ENCODE data around the gene CMTM8. TPM values are rescaled to one million over a fixed set of nuclear protein-coding genes. Genes with fewer than 3 reads are reported as not detected.

The CMTM8 gene
- total and polyA plus RNA-seq, 7 experiments from 2014 or later, result 7.4 to 13.6 (median 8.6) TPM

- Histone ChIP-seq H3K4me3 (ENCODE audit: low read length) (no peak overlapping the region), H3K27ac (ENCODE audit: low read depth, low read length) (no peak overlapping the region), H3K36me3 (ENCODE audit: control insufficient read depth in 2 of 3, insufficient read depth in 3 of 3, low read length in 3 of 3) (no peaks in the 10 kb centered on the region), H3K9me3 (ENCODE audit: control insufficient read depth in 2 of 3, low read length in 3 of 3) (no peaks in the 10 kb centered on the region), H3K4me1 (ENCODE audit: control insufficient read depth in 2 of 2, insufficient read depth in 2 of 2, low read length in 2 of 2) (no peaks in the 10 kb centered on the region), H3K27me3 (ENCODE audit: control insufficient read depth in 2 of 2, insufficient read depth in 2 of 2, low read length in 2 of 2) (no peaks in the 10 kb centered on the region)
- ChIA-PET CTCF (interaction anchor here (0.9 to 1.2 kb wide), 3 partner anchors 24 to 240 kb away, joined by 3 read pairs; no protein-coding TSS in a partner anchor), POLR2A (interaction anchor here (0.7 to 1.2 kb wide), 2 partner anchors 18 to 19 kb away, joined by 4 read pairs; partner anchors contain the start of gene CMTM8)
- intact Hi-C loops (cut with micrococcal nuclease), result no loop called here
- Mint-ChIP-seq H3K4me1 (peaks cover 11 to 30% (median 26%) of the 10 kb centered on the region in 7 donors), H3K36me3 (peaks cover 4 to 34% (median 27%) of the 10 kb centered on the region in 5 donors), H3K9me3 (peaks cover 0 to 10% (median 5%) of the 10 kb centered on the region in 11 donors), H3K27ac (peak overlapping the region in 3 of 9 donors; percentile 17 to 29 (median 21)), H3K27me3 (no peaks in the 10 kb centered on the region), H3K4me3 (peak overlapping the region; percentile 1 to 48 (median 27))
- no peak for DNase-seq
- peak; percentile 75 for ATAC-seq
Observed at GRCh38 chr3:32257641-32258438, 19.4 kb downstream of the CMTM8 start.

- CTCF ChIA-PET, result no interaction called here
- peaks cover 4 to 40% (median 24%) of the 10 kb centered on the region in 5 donors for H3K36me3 Mint-ChIP-seq
- no peaks in the 10 kb centered on the region for H3K27me3 ChIP-seq (ENCODE audit: control insufficient read depth in 2 of 2, insufficient read depth in 2 of 2, low read length in 2 of 2)
- POLR2A ChIA-PET, result interaction anchor here (1.2 kb wide), 1 partner anchor 20 kb away, joined by 4 read pairs; the partner anchor contains the start of gene CMTM8
- no peak overlapping the region for H3K27ac Mint-ChIP-seq
- H3K27me3 Mint-ChIP-seq, result no peaks in the 10 kb centered on the region
- no peak overlapping the region for H3K27ac ChIP-seq (ENCODE audit: low read depth, low read length)
- peaks cover 0 to 10% (median 6%) of the 10 kb centered on the region in 11 donors for H3K9me3 Mint-ChIP-seq
- H3K36me3 ChIP-seq (ENCODE audit: control insufficient read depth in 2 of 3, insufficient read depth in 3 of 3, low read length in 3 of 3), result no peaks in the 10 kb centered on the region
- peaks cover 11 to 29% (median 26%) of the 10 kb centered on the region in 7 donors for H3K4me1 Mint-ChIP-seq
- ATAC-seq, result no peak
- no peak for DNase-seq
- peak overlapping the region in 1 of 10 donors; percentile 50 for H3K4me3 Mint-ChIP-seq
- H3K9me3 ChIP-seq (ENCODE audit: control insufficient read depth in 2 of 3, low read length in 3 of 3), result no peaks in the 10 kb centered on the region
- no peak overlapping the region for H3K4me3 ChIP-seq (ENCODE audit: low read length)
- H3K4me1 ChIP-seq (ENCODE audit: control insufficient read depth in 2 of 2, insufficient read depth in 2 of 2, low read length in 2 of 2), result no peaks in the 10 kb centered on the region
- intact Hi-C loops (cut with micrococcal nuclease), result no loop called here
Observed at GRCh38 chr3:32258869-32259268, 20.4 kb downstream of the CMTM8 start.

- Mint-ChIP-seq H3K36me3 (peaks cover 4 to 28% (median 13%) of the 10 kb centered on the region in 5 donors), H3K9me3 (peaks cover 0 to 4% (median 0%) of the 10 kb centered on the region in 11 donors), H3K27me3 (peaks cover 0 to 5% (median 0%) of the 10 kb centered on the region in 5 donors), H3K4me1 (peaks cover 11 to 22% (median 20%) of the 10 kb centered on the region in 7 donors), H3K4me3 (no peak overlapping the region), H3K27ac (no peak overlapping the region)
- POLR2A ChIA-PET, result no interaction called here
- Histone ChIP-seq H3K9me3 (ENCODE audit: control insufficient read depth in 2 of 3, low read length in 3 of 3) (no peaks in the 10 kb centered on the region), H3K27ac (ENCODE audit: low read depth, low read length) (no peak overlapping the region), H3K4me3 (ENCODE audit: low read length) (no peak overlapping the region), H3K36me3 (ENCODE audit: control insufficient read depth in 2 of 3, insufficient read depth in 3 of 3, low read length in 3 of 3) (no peaks in the 10 kb centered on the region), H3K27me3 (ENCODE audit: control insufficient read depth in 2 of 2, insufficient read depth in 2 of 2, low read length in 2 of 2) (no peaks in the 10 kb centered on the region), H3K4me1 (ENCODE audit: control insufficient read depth in 2 of 2, insufficient read depth in 2 of 2, low read length in 2 of 2) (no peaks in the 10 kb centered on the region)
- no peak for DNase-seq
- CTCF ChIA-PET, result no interaction called here
- no peak for ATAC-seq
- intact Hi-C loops (cut with micrococcal nuclease), result no loop called here
Observed at GRCh38 chr3:32261545-32261944, 23.1 kb downstream of the CMTM8 start.

GRCh38 chr3:32262201-32262600 is 23.7 kb downstream of the CMTM8 start:
- H3K4me3 Mint-ChIP-seq, result no peak overlapping the region
- CTCF ChIA-PET, result no interaction called here
- Histone ChIP-seq H3K4me3 (ENCODE audit: low read length) (no peak overlapping the region), H3K4me1 (ENCODE audit: control insufficient read depth in 2 of 2, insufficient read depth in 2 of 2, low read length in 2 of 2) (no peaks in the 10 kb centered on the region), H3K9me3 (ENCODE audit: control insufficient read depth in 2 of 3, low read length in 3 of 3) (no peaks in the 10 kb centered on the region), H3K27ac (ENCODE audit: low read depth, low read length) (no peak overlapping the region), H3K27me3 (ENCODE audit: control insufficient read depth in 2 of 2, insufficient read depth in 2 of 2, low read length in 2 of 2) (no peaks in the 10 kb centered on the region), H3K36me3 (ENCODE audit: control insufficient read depth in 2 of 3, insufficient read depth in 3 of 3, low read length in 3 of 3) (no peaks in the 10 kb centered on the region)
- H3K4me1 Mint-ChIP-seq, result peaks cover 10 to 18% (median 13%) of the 10 kb centered on the region in 7 donors
- peaks cover 0 to 5% (median 0%) of the 10 kb centered on the region in 5 donors for H3K27me3 Mint-ChIP-seq
- POLR2A ChIA-PET, result no interaction called here
- peaks cover 4 to 28% (median 13%) of the 10 kb centered on the region in 5 donors for H3K36me3 Mint-ChIP-seq
- no peak overlapping the region for H3K27ac Mint-ChIP-seq
- intact Hi-C loops (cut with micrococcal nuclease), result no loop called here
- peaks cover 0 to 4% (median 0%) of the 10 kb centered on the region in 11 donors for H3K9me3 Mint-ChIP-seq
- no peak for ATAC-seq
- no peak for DNase-seq

GRCh38 chr3:32274306-32274705 is 35.8 kb downstream of the CMTM8 start:
- Histone ChIP-seq H3K27me3 (ENCODE audit: control insufficient read depth in 2 of 2, insufficient read depth in 2 of 2, low read length in 2 of 2) (no peaks in the 10 kb centered on the region), H3K4me1 (ENCODE audit: control insufficient read depth in 2 of 2, insufficient read depth in 2 of 2, low read length in 2 of 2) (no peaks in the 10 kb centered on the region), H3K9me3 (ENCODE audit: control insufficient read depth in 2 of 3, low read length in 3 of 3) (no peaks in the 10 kb centered on the region), H3K4me3 (ENCODE audit: low read length) (no peak overlapping the region), H3K27ac (ENCODE audit: low read depth, low read length) (no peak overlapping the region), H3K36me3 (ENCODE audit: control insufficient read depth in 2 of 3, insufficient read depth in 3 of 3, low read length in 3 of 3) (no peaks in the 10 kb centered on the region)
- intact Hi-C loops (cut with micrococcal nuclease), result no loop called here
- H3K27ac Mint-ChIP-seq, result peak overlapping the region in 2 of 9 donors; percentile 0
- H3K36me3 Mint-ChIP-seq, result peaks cover 0 to 11% (median 8%) of the 10 kb centered on the region in 5 donors
- H3K27me3 Mint-ChIP-seq, result no peaks in the 10 kb centered on the region
- H3K9me3 Mint-ChIP-seq, result no peaks in the 10 kb centered on the region
- POLR2A ChIA-PET, result interaction anchor here (0.6 kb wide), 1 partner anchor 34 kb away, joined by 3 read pairs; no protein-coding TSS in a partner anchor
- H3K4me1 Mint-ChIP-seq, result peaks cover 2 to 40% (median 20%) of the 10 kb centered on the region in 7 donors
- DNase-seq (no peak), ATAC-seq (no peak)
- CTCF ChIA-PET, result no interaction called here
- H3K4me3 Mint-ChIP-seq, result no peak overlapping the region

GRCh38 chr3:32275506-32275905 is 37.0 kb downstream of the CMTM8 start:
- Mint-ChIP-seq H3K4me3 (no peak overlapping the region), H3K4me1 (peaks cover 2 to 45% (median 20%) of the 10 kb centered on the region in 7 donors), H3K9me3 (no peaks in the 10 kb centered on the region), H3K27ac (peak overlapping the region in 2 of 9 donors; percentile 34 to 84), H3K27me3 (no peaks in the 10 kb centered on the region), H3K36me3 (peaks cover 0 to 11% (median 6%) of the 10 kb centered on the region in 5 donors)
- no peaks in the 10 kb centered on the region for H3K27me3 ChIP-seq (ENCODE audit: control insufficient read depth in 2 of 2, insufficient read depth in 2 of 2, low read length in 2 of 2)
- H3K9me3 ChIP-seq (ENCODE audit: control insufficient read depth in 2 of 3, low read length in 3 of 3), result no peaks in the 10 kb centered on the region
- no peaks in the 10 kb centered on the region for H3K36me3 ChIP-seq (ENCODE audit: control insufficient read depth in 2 of 3, insufficient read depth in 3 of 3, low read length in 3 of 3)
- H3K4me1 ChIP-seq (ENCODE audit: control insufficient read depth in 2 of 2, insufficient read depth in 2 of 2, low read length in 2 of 2), result no peaks in the 10 kb centered on the region
- DNase-seq (no peak), ATAC-seq (peak; percentile 32)
- POLR2A ChIA-PET, result interaction anchor here (0.5 kb wide), 1 partner anchor 170 kb away, joined by 3 read pairs; no protein-coding TSS in a partner anchor
- intact Hi-C loops (cut with micrococcal nuclease), result no loop called here
- CTCF ChIA-PET, result no interaction called here
- H3K27ac ChIP-seq (ENCODE audit: low read depth, low read length), result no peak overlapping the region
- H3K4me3 ChIP-seq (ENCODE audit: low read length), result no peak overlapping the region

Measured in naive thymus-derived CD4-positive, alpha-beta T cell (primary cell).